ENCODE measurements around the gene ANO1.

DNA sequence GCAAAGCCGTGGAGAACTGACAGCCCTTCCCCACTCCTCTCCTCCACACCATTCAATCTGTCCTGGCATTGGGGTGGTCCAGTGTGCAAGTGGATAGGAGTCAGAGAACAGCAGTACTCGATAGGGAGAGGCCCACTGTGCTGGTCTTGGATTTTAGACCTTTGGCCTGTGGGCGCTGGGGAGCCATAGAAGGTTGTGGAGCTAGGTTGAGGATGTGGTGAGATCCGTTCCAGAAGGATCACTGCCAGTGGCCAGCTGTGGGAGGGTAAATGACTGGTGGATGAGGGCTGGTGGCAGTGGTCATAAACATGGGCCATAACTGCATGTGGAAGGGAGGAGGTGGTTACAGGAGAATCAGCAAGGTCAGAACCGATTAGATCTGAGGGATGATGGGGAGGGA, 28.6 kb downstream of the ANO1 start:
- TF ChIP-seq CTCF (IDR thresholded peaks at IDR 0.05) (no peak), POLR2A (IDR thresholded peaks at IDR 0.05) (no peak)
